IgD-negative memory B cell (primary cell): ENCODE measurements around the gene CDC42EP1. TPM values are rescaled to one million over a fixed set of nuclear protein-coding genes. Genes with fewer than 3 reads are reported as not detected.

Source experiments
- H3K27ac Mint-ChIP-seq, 3 donors: one replicate each; pipeline ENCODE4 v1.8.0; 2020 to 2022; ENCODE audit warnings: mild to moderate bottlenecking in 3 of 3, mixed read lengths in 3 of 3, moderate library complexity in 1 of 3
- H3K27me3 Mint-ChIP-seq: one replicate; pipeline ENCODE4 v1.8.0; 2021; ENCODE audit warnings: mixed read lengths
- H3K36me3 Mint-ChIP-seq: one replicate; pipeline ENCODE4 v1.8.0; 2020; ENCODE audit warnings: mild to moderate bottlenecking, mixed read lengths
- H3K4me1 Mint-ChIP-seq, 3 donors: one replicate each; pipeline ENCODE4 v1.8.0; 2020 to 2022; ENCODE audit warnings: mixed read lengths in 3 of 3, mild to moderate bottlenecking in 1 of 3
- H3K4me3 Mint-ChIP-seq, 4 donors: one replicate each; pipeline ENCODE4 v1.8.0; 2020 to 2022; ENCODE audit warnings: mild to moderate bottlenecking in 4 of 4, mixed read lengths in 4 of 4, moderate library complexity in 3 of 4
- H3K9me3 Mint-ChIP-seq, 3 donors: one replicate each; pipeline ENCODE4 v1.8.0; 2020 to 2021; ENCODE audit warnings: mixed read lengths in 3 of 3, mild to moderate bottlenecking in 1 of 3
- polyA plus RNA-seq: library from polyadenylated mRNA; unstranded; fragments of 300-500 nt; fragmentation: Illumina TruSeq; gene quantifications from one replicate; pipeline ENCODE4 v1.2.3, GENCODE V29; 2021

Gene CDC42EP1
- polyA plus RNA-seq, 1 donor from 2014 or later, result 0.19 TPM

DNA sequence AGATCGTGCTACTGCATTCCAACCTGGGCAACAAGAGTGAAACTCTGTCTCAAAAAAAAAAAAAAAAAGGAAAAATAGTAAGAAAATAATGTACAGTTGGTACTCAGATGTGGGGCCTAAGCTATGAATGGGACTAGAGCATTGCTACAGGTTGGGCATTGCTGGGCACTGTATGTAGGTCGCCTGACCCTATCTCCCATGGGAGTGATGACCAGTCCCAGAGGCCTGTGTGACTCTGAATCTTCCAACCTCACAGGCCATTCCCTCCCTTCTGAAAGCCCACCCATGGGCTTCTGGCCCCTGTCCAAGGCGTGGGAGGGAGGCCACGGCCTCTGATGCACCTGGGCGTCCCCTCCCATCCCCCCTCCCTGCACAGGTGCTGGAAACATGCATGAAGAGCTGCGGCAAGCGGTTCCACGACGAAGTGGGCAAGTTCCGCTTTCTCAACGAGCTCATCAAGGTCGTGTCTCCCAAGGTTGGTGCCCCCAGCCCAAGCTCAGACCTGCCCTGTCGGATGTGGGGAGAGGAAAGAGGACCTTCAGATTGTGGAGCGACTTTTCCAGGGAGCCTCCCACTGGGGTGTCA lies 57.9 kb downstream of the CDC42EP1 start:
- Mint-ChIP-seq H3K27me3 (no peaks in the 10 kb centered on the region), H3K9me3 (no peaks in the 10 kb centered on the region), H3K4me3 (peak overlapping the region; percentile 52 to 91 (median 76)), H3K27ac (peak overlapping the region; percentile 94 to 96 (median 95)), H3K4me1 (peaks cover 14 to 20% (median 18%) of the 10 kb centered on the region in 3 donors), H3K36me3 (peaks cover 8% of the 10 kb centered on the region)

DNA sequence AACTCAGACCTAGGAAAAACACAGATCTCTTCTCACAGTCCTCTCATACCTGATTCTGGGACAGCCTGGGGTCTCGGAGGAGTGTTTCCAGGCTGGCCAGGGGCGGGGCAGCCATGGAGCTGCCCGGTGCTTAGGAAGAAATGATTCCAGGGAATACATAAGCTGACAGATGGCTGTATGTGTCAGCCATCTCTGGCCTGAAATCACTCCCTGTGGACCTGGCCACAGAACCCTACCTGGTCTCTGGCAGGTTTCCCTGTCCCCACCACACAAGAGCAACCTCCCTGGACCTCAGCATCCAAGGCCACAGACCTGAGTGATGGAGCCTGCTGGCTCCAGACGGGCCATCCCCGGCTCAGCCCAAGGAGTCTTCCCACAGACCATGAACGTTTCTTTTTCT lies 58.4 kb downstream of the CDC42EP1 start:
- H3K4me3 Mint-ChIP-seq, result peak overlapping the region; percentile 52 to 91 (median 76)
- no peaks in the 10 kb centered on the region for H3K9me3 Mint-ChIP-seq
- H3K4me1 Mint-ChIP-seq, result peaks cover 17 to 21% (median 20%) of the 10 kb centered on the region in 3 donors
- H3K36me3 Mint-ChIP-seq, result peaks cover 8% of the 10 kb centered on the region
- peak overlapping the region; percentile 94 to 96 (median 95) for H3K27ac Mint-ChIP-seq
- no peaks in the 10 kb centered on the region for H3K27me3 Mint-ChIP-seq

Other genes starting within 250 kb of the CDC42EP1 start
- not detected for gene ELFN2, start 133.0 kb upstream of the CDC42EP1 start, polyA plus RNA-seq
- gene MFNG, start 74.1 kb upstream of the CDC42EP1 start, polyA plus RNA-seq, result 212 TPM
- not detected for gene CARD10, start 41.1 kb upstream of the CDC42EP1 start, polyA plus RNA-seq
- 0.63 TPM for gene LGALS2, start 19.6 kb downstream of the CDC42EP1 start, polyA plus RNA-seq
- gene GGA1, start 48.4 kb downstream of the CDC42EP1 start, polyA plus RNA-seq, result 31.3 TPM
- 14.7 TPM for gene SH3BP1, start 79.2 kb downstream of the CDC42EP1 start, polyA plus RNA-seq
- 2.4 TPM for gene PDXP, start 98.2 kb downstream of the CDC42EP1 start, polyA plus RNA-seq
- 314 TPM for gene LGALS1, start 115.2 kb downstream of the CDC42EP1 start, polyA plus RNA-seq
- gene NOL12, start 125.9 kb downstream of the CDC42EP1 start, polyA plus RNA-seq, result 47.0 TPM
- 16.1 TPM for gene TRIOBP, start 136.6 kb downstream of the CDC42EP1 start, polyA plus RNA-seq
- 0.51 TPM for gene GCAT, start 247.5 kb downstream of the CDC42EP1 start, polyA plus RNA-seq